Measurements from ENCODE around the gene RMDN2.

The RMDN2 gene

DNA sequence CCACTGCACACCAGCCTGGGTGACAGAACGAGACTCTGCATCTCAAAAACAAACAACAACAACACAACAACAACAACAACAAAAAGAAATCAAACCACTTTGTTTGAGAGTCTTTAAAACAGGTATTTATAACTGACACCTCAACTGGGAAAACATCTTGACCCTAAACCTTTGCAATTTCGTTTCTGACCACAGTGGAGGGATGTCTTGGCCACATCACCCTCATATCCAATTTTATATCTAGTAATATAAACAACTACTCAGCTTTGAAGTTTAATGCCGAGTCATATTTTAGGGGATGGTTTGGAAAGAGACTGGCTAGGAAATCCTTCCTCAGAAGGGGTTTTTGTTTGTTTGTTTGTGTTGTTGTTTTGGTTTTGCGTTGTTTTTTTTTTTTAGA, 37.8 kb upstream of the RMDN2 start:
- no peak for DNase-seq (ENCODE audit: low read depth, low spot score)
- in situ Hi-C loops (cut with HindIII; ENCODE audit: low sequenced_read_pairs): no loop called here
- H3K4me3 ChIP-seq (ENCODE audit: low read depth, low read length): no peak overlapping the region
- TF ChIP-seq CTCF (IDR thresholded peaks at IDR 0.05; ENCODE audit: low read depth, low read length): no peak

- H3K4me3 ChIP-seq (ENCODE audit: low read depth, low read length): no peak overlapping the region
- TF ChIP-seq CTCF (IDR thresholded peaks at IDR 0.05; ENCODE audit: low read depth, low read length): peak; percentile 88
- in situ Hi-C loops (cut with HindIII; ENCODE audit: low sequenced_read_pairs): no loop called here
- DNase-seq (ENCODE audit: low read depth, low spot score): peak; percentile 66
Observed at GRCh38 chr2:37890893-37891495, 34.1 kb upstream of the RMDN2 start.

GRCh38 chr2:37891846-37892435, 33.1 kb upstream of the RMDN2 start:
- no peak for DNase-seq (ENCODE audit: low read depth, low spot score)
- H3K4me3 ChIP-seq (ENCODE audit: low read depth, low read length): no peak overlapping the region
- no peak for TF ChIP-seq CTCF (IDR thresholded peaks at IDR 0.05; ENCODE audit: low read depth, low read length)
- in situ Hi-C loops (cut with HindIII; ENCODE audit: low sequenced_read_pairs): no loop called here

DNA sequence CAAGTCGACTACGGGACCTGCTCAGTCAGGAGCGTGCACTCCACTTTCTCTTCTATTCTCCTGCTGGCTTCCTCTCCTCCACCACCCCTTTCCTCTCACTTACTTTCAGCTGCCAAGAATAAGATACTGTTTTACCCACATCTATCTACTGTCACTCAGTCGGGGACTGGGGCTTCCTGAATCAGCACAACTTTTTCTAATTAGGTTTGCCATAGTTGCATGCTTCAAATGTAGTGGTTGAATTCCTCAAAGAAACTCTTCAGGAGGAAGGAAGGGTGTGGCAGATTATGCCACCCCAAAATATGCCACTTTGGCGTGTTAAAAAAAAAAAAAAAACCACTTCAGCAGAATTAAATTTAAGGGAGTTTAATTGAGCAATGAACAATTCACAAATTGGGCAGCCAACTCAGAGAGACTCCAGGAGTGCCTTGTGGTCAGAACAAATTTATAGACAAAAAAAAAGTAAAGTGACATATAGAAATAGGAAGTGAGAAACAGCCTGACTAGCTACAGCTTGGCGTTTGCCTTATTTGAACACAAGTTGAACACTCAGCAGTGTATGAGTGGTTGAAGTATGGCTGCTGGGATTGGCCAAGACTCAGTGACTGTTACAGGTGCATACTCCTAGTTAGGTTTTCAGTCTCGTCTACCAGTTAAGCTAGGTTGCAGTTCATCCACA, 32.5 kb upstream of the RMDN2 start:
- no peak for TF ChIP-seq CTCF (IDR thresholded peaks at IDR 0.05; ENCODE audit: low read depth, low read length)
- in situ Hi-C loops (cut with HindIII; ENCODE audit: low sequenced_read_pairs): no loop called here

DNA sequence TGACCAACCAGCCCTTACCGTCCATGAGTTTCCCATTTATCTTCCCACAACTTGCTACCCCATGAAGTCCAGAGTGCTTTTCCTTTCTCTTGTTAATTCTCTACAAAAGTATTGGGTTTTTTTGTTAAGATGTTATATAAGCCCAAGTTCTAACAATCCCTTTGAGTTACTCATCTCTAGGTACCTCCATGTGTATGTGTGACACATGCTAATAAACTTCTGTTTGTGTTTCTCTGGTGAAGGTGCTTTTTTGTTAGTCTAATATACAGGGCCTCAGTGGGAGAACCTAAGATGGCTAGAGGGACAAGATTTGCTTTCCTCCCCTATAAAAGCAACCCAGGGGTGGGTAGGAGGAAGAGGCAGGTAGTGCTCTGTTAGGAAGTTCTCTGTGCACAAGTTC, 31.8 kb upstream of the RMDN2 start:
- H3K4me3 ChIP-seq (ENCODE audit: low read depth, low read length): no peak overlapping the region
- in situ Hi-C loops (cut with HindIII; ENCODE audit: low sequenced_read_pairs): no loop called here
- TF ChIP-seq CTCF (IDR thresholded peaks at IDR 0.05; ENCODE audit: low read depth, low read length): no peak
- no peak for DNase-seq (ENCODE audit: low read depth, low spot score)

More for the DNA sequence above, 32.5 kb upstream of the RMDN2 start:
- no peak for DNase-seq (ENCODE audit: low read depth, low spot score)
- no peak overlapping the region for H3K4me3 ChIP-seq (ENCODE audit: low read depth, low read length)

- no peak overlapping the region for H3K4me3 ChIP-seq (ENCODE audit: low read depth, low read length)
- in situ Hi-C loops (cut with HindIII; ENCODE audit: low sequenced_read_pairs): no loop called here
- DNase-seq (ENCODE audit: low read depth, low spot score): no peak
- no peak for TF ChIP-seq CTCF (IDR thresholded peaks at IDR 0.05; ENCODE audit: low read depth, low read length)
Observed at GRCh38 chr2:37894047-37894446, 31.0 kb upstream of the RMDN2 start.
